HUDEP-2 (cell line): ENCODE data around the gene MYO9B.

ENCODE experiments used
- DNase-seq, 76 experiments: peaks; one replicate each; lab custom pipeline; 2025; ENCODE audit not compliant: unreplicated experiment in 76 of 76; lab: John Stamatoyannopoulos, UW

MYO9B gene

DNA sequence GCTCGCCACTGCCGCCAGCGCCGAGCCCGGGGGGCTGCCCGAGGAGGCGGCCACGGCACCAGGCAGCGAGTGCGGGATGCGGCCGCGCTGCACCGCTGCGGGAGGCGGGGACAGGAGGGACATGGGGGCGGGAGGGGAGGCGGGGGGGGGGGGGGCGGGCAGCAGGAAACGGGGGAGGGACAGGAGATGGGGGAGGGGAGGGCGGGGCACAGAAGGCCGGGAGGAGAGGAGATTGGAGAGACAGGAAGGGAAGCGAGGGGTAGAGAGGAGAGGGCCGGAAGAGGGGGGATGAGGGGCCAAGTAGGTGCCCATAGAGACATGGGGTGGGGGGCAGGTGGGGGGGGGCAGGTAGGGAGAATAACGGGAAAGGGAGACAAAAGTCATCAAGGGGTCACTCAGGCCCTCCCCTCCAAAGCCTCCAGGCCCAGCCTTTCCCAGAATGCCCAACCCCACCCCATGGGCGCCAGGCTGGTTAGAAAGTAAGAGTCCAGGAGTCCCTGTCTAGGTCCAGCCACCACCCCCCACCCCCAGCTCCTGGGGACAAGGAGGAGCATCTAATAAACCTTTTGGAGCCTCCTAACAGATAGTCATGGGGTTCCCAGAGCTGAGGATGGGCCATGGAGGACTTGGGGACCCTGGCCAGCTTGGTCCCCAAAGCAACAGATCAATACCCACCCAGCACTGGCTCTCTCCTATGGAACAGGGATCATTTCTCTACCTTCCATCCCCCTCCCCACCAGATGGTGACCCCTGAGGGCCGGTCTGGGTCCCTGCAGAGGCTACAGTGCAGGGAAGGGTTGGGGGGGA lies 160.6 kb downstream of the MYO9B start:
- peak in 39 of 76 experiments; percentile 21 to 71 (median 52) for DNase-seq

GRCh38 chr19:17236811-17237543 lies 161.4 kb downstream of the MYO9B start:
- DNase-seq = peak in 4 of 76 experiments; percentile 15 to 33 (median 31)

- DNase-seq = no peak
Measured at GRCh38 chr19:17237747-17238706, 162.4 kb downstream of the MYO9B start.

DNA sequence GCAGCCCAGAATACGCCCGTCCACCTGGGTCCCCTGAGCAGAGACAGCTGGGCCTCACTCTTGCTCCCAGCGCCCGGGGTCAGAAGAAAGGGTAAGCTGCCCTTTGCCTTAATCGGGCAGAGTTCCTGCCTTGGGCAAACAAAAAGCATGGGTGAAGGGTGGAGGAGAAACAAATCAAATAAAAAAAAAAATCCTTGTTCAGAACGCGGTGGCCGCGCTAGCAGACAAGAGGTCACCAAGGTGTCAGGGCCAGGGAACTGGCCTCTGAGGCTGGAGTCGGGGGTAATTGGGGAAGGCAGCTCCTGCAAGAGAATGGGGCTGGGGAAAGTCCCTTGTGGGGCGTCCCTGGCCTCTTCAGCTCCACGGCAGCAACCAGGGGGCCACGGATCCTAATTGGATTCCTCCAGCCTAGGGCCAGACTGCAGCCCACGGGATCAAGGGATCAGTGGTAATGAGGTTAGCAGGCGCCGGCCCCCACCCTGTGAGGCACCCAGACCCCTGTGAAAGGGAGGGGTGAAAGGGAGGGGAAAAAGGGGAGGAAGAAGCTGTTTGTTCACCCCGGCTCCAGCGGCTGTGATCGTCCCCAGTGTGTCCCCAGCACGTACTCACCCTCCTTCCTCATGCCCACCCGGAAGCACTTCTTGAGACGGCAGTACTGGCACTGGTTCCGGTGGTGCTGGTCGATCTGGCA lies 164.6 kb downstream of the MYO9B start:
- DNase-seq = no peak

DNA sequence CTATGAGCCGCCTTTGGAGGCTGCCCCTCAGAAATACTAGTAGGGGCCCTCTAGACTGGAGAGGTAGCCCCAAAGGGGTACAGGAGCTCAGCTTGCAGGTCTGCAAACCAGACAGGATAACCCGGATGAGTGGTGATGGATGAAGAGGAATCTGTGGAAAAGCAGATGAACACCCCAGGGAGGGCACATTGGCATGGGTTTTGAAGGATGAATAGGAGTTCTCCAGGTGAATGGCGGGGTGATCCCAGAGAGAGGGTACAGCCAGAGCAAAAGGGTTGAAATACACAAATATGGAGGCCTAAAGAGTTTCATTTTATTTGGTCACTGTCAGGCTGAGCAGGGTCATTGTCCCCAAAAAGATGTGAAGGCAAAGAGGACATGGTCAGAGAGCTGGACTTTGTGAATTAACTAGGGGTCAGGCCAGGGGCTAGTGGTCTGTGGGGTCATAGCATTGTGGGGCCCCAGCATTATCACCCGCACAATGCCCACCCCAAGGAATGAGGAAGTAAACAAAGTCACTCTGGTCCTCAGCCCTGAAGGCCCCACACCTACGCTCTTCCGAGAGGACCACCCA lies 165.3 kb downstream of the MYO9B start:
- DNase-seq = no peak

- no peak for DNase-seq
Measured at GRCh38 chr19:17242431-17243208, 167.0 kb downstream of the MYO9B start.

- DNase-seq = peak in 1 of 76 experiments; percentile 25
Measured at GRCh38 chr19:17243211-17243829, 167.7 kb downstream of the MYO9B start.

DNA sequence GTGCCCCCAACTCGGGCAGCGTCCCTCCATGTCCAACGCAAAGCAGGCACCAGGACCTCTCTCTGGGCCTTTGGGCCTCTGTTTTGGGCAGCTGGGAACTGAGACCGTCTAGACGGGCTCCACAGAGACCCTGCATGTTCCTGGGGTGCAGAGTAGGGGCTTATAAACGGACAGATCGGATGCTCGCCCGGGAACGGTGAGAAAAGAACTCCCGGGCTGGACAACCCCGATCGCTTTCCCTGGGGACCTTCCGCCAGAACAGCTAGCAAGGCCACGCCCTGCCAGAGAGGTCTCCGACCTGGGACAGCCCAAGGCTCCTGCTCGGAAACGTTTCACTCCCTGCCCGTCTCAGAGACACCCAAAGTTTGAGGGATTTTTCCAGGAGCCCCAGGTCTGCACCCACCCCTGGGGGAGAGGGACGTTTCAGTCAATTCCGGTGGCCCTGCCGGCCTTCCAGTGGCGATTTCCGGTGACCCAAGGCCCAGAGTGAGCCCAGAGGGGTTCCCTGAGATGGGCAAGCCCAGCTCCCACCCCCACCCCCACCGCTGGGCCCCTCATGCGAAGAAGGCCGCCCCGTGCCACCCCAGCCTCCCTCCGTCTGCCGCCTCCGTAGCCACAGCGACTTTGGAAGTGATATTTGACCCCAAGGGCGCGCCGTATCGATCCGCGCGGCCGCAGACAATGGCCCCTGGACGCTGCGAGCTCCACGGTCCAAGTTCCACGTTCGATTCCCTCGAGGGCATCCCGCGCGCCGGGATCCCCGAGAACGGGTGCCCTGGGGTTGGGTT lies 168.4 kb downstream of the MYO9B start:
- peak in 19 of 76 experiments; percentile 6 to 55 (median 31) for DNase-seq

- no peak for DNase-seq
Measured at GRCh38 chr19:17244618-17245534, 169.3 kb downstream of the MYO9B start.

DNA sequence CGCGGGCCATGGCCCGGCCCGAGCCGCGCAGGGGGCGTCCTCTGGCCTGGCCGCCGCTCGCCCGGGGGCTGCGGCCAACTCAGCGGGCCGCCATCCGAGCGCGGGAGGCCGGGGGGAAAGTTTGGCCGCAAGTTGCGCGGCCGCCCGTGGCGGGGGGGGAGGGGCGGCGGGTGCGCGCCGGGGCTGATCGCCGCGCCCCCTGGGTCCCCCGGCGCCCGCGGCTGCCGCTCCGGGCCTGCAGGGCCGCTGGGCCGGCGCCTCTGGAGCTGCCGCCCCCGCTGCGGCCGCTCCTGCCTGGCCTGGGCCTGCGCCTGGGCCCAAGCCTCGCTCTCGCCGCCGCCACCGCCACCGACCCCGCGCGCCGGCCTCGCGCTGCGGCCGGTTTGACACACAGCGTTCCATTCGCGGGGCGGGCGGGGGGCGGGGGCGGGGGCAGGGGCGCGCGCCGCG lies 170.0 kb downstream of the MYO9B start, which contains the start of gene NR2F6:
NR2F6 (minus strand) TSS at position 385 of the 450 bp plus-strand sequence. CDS start 699 bp downstream, outside the sequence.
- peak in 2 of 76 experiments; percentile 43 to 54 for DNase-seq

- DNase-seq = peak in 1 of 76 experiments; percentile 41
Measured at GRCh38 chr19:17246681-17247425, 171.3 kb downstream of the MYO9B start.

GRCh38 chr19:17248011-17248776 lies 172.6 kb downstream of the MYO9B start:
- no peak for DNase-seq

- no peak for DNase-seq
Measured at GRCh38 chr19:17249887-17250548, 174.4 kb downstream of the MYO9B start.

DNA sequence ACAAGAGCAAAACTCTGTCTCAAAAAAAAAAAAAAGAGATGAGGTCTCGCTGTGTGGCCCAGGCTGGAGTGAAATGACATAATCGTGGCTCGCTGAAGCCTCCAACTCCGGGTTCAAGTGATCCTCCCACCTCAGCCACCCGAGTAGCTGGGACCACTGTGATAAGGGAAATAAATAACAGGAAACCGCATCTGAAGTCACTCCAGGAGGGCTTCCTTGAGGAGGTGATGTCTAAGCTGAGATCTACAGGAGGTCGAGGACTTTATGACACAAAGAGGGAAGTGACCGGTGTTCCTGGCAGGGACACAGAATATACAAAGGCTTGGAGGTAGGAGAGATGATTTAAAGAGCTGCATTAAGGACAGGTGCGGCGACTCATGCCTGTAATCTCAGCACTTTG lies 179.1 kb downstream of the MYO9B start:
- DNase-seq = no peak
